ENCODE data around the gene GRIN3A.

DNA sequence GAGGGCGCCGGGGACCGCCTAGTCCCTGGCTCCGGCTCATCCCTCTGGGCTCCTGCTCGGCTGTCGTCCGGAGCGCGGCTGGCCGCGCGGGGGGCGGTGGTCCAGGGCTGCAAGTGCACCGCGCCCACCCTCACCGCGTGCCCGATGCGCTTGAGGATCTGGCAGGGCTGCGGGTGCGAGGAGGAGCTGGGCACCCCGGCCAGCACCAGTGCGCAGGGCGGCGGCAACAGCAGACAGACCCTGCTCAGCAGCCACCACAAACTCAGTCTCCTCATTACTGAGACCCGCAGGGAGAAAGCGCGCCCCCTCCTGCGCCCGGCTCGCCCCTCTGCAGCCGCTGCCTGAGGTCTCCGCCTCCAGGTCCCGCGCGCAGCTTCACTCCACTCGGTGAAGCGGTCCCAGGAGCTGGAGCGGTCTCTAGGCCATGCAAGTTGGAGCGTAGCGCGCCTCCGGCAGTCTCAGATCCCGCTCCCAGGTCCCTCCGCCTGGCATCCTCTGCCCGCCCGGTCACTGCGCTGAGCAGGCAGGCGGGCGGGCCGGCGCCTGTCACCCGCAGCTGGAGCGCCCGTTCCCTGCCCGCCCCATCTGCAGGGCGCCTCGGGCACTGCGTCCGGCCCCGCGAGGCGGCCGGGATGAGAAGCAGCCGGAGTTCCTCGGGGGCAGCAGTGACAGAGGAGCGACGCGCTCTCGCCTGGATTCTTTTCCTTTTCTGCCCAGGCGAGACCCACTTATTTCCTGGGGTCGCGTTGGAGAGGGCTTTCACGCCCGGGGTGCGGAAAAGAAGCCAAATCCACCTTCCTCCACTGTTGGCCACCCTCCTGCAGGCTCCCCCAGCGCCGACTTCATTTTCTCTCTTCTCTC lies 512 bp downstream of the GRIN3A start:
- TF ChIP-seq POLR2A (IDR thresholded peaks at IDR 0.05; ENCODE audit: low read length): no peak
- no peak for TF ChIP-seq GATA1 (IDR thresholded peaks at IDR 0.05; ENCODE audit: low read depth, low read length)

Data from erythroblast (primary cell).